GM13976 (cell line): Measurements from ENCODE around the gene XCR1.
A peak's percentile ranks its signal among the peaks of the same experiment; 100 is the strongest.

Experiments
- DNase-seq: peaks from one replicate; pipeline ENCODE4 v3.0.0; 2012; ENCODE audit warnings: low spot score
- CTCF ChIP-seq: IDR thresholded peaks from 2 replicates; pipeline ENCODE4 v1.5.1; 2012; ENCODE audit warnings: borderline replicate concordance, mild to moderate bottlenecking; ENCODE audit not compliant: insufficient read depth; ENCODE audit errors: extremely low read depth, missing control alignments, control extremely low read depth
- in situ Hi-C: fragments of 300-500 bp; cut with MboI; formaldehyde crosslinking; loops from one replicate; pipeline ENCODE4 v1.12.0; 2022; ENCODE audit warnings: low sequenced_read_pairs, mixed read lengths, inconsistent platforms; ENCODE audit not compliant: unreplicated experiment

XCR1 gene

GRCh38 chr3:46019707-46020106 lies 7.6 kb downstream of the XCR1 start:
- TF ChIP-seq CTCF: no peak
- no peak for DNase-seq
- in situ Hi-C loops: no loop called here

- DNase-seq: peak; percentile 47
Measured at GRCh38 chr3:46017720-46018119, 9.6 kb downstream of the XCR1 start.

GRCh38 chr3:46013316-46014094 lies 13.8 kb downstream of the XCR1 start:
- in situ Hi-C loops: no loop called here
- no peak for DNase-seq
- no peak for TF ChIP-seq CTCF

More at GRCh38 chr3:46017720-46018119, 9.6 kb downstream of the XCR1 start:
- no peak for TF ChIP-seq CTCF
- in situ Hi-C loops: no loop called here

- in situ Hi-C loops: no loop called here
- TF ChIP-seq CTCF: no peak
- DNase-seq: no peak
Measured at GRCh38 chr3:46012246-46012645, 15.0 kb downstream of the XCR1 start.

- DNase-seq: peak; percentile 45
- TF ChIP-seq CTCF: no peak
Measured at GRCh38 chr3:46010519-46011113, 16.7 kb downstream of the XCR1 start.

GRCh38 chr3:46008058-46008457 lies 19.2 kb downstream of the XCR1 start:
- no peak for TF ChIP-seq CTCF
- in situ Hi-C loops: no loop called here
- no peak for DNase-seq

More at GRCh38 chr3:46010519-46011113, 16.7 kb downstream of the XCR1 start:
- in situ Hi-C loops: no loop called here

GRCh38 chr3:46007280-46007679 lies 20.0 kb downstream of the XCR1 start:
- no peak for TF ChIP-seq CTCF
- no peak for DNase-seq
- in situ Hi-C loops: no loop called here
